SIG-M5 (cell line): ENCODE measurements around the gene GATAD2A.
"Not testable (repeated sequence)": the region's sequence is repeated elsewhere in the genome, so short reads cannot be mapped to it uniquely, and the experiment has no call there.

Experiments
- DNase-seq: peaks from one replicate; lab custom pipeline; 2025; lab: John Stamatoyannopoulos, UW

GATAD2A gene

GRCh38 chr19:19388568-19389555 is 16.6 kb upstream of the GATAD2A start:
- no peak for DNase-seq

- not testable (repeated sequence) for DNase-seq
Measured at GRCh38 chr19:19389683-19390082, 15.8 kb upstream of the GATAD2A start.

GRCh38 chr19:19394333-19394732 is 11.1 kb upstream of the GATAD2A start:
- DNase-seq: not testable (repeated sequence)

- DNase-seq: no peak
Measured at GRCh38 chr19:19399733-19400433, 5.6 kb upstream of the GATAD2A start.

GRCh38 chr19:19402656-19403372 is 2.7 kb upstream of the GATAD2A start:
- no peak for DNase-seq

GRCh38 chr19:19403373-19403901 is 2.0 kb upstream of the GATAD2A start:
- no peak for DNase-seq

- DNase-seq: no peak
Measured at GRCh38 chr19:19405971-19406877, 749 bp downstream of the GATAD2A start.

- DNase-seq: no peak
Measured at GRCh38 chr19:19406878-19407632, 1.6 kb downstream of the GATAD2A start.

GRCh38 chr19:19407633-19407930 is 2.1 kb downstream of the GATAD2A start:
- DNase-seq: no peak

- no peak for DNase-seq
Measured at GRCh38 chr19:19409205-19409604, 3.7 kb downstream of the GATAD2A start.

- DNase-seq: no peak
Measured at GRCh38 chr19:19409631-19410030, 4.2 kb downstream of the GATAD2A start.

GRCh38 chr19:19410553-19411550 is 5.4 kb downstream of the GATAD2A start:
- DNase-seq: no peak

GRCh38 chr19:19416280-19416679 is 10.8 kb downstream of the GATAD2A start:
- DNase-seq: no peak

- DNase-seq: no peak
Measured at GRCh38 chr19:19417046-19417445, 11.6 kb downstream of the GATAD2A start.

- DNase-seq: no peak
Measured at GRCh38 chr19:19417628-19418245, 12.3 kb downstream of the GATAD2A start.

- no peak for DNase-seq
Measured at GRCh38 chr19:19418555-19419260, 13.2 kb downstream of the GATAD2A start.

- DNase-seq: no peak
Measured at GRCh38 chr19:19420570-19421298, 15.3 kb downstream of the GATAD2A start.
